ENCODE measurements around the gene SLC27A2.

DNA sequence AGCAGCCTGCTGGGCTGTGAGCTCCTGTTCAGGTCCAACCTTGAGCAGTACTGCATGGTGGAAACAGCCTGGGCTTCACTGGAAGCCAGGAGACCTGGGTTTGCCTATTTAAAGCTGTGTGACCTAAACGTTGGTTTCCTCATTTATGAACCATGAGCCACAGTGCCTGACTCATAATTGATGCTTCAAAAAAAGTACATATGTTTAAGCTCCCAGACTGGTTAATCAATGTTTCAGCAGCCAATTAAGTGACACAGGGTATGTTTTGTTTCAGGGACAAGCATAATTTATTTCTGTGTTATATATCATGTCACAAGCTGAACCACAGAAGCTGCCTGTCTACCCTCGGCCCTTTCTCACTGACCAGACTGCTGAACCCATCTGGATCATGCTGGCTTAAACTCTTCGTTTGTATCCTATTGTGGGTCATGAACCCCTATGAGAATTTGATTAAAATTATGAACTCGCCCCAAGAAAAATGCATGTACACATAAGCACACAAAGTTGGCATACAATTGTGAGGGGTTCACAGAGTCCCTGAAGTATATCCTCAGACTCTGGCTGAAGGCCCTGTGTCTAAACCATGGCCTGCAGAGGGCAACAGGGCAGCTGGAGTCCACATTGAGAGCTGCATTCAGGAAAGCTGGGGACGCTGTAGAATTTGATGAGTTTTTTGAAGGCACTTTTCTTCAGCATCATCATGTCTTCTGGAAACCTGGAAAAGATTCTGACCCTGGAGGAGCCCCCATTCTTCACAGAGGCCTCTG lies 59.9 kb downstream of the SLC27A2 start:
- TF ChIP-seq, protein P1, sequence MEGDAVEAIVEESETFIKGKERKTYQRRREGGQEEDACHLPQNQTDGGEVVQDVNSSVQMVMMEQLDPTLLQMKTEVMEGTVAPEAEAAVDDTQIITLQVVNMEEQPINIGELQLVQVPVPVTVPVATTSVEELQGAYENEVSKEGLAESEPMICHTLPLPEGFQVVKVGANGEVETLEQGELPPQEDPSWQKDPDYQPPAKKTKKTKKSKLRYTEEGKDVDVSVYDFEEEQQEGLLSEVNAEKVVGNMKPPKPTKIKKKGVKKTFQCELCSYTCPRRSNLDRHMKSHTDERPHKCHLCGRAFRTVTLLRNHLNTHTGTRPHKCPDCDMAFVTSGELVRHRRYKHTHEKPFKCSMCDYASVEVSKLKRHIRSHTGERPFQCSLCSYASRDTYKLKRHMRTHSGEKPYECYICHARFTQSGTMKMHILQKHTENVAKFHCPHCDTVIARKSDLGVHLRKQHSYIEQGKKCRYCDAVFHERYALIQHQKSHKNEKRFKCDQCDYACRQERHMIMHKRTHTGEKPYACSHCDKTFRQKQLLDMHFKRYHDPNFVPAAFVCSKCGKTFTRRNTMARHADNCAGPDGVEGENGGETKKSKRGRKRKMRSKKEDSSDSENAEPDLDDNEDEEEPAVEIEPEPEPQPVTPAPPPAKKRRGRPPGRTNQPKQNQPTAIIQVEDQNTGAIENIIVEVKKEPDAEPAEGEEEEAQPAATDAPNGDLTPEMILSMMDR (conservative IDR thresholded peaks at IDR 0.05 in 1 of 2, IDR thresholded peaks at IDR 0.05 in 1 of 2; ENCODE audit: low read depth in 1 of 2, low read length in 2 of 2), result no peak
- no peak for TF ChIP-seq EZH2 (IDR thresholded peaks at IDR 0.05; ENCODE audit: low read length, missing control alignments)
